OCI-LY3 (cell line): Measurements from ENCODE around the gene ZBTB11.

Experiments
- CTCF ChIP-seq: fragments of 200-600, 300-600 bp; sonication (generic); IDR thresholded peaks from 2 replicates; pipeline ENCODE4 v1.5.1; 2014; ENCODE audit warnings: antibody characterized with exemption, low read length, low read depth
- EZH2phosphoT487 ChIP-seq: fragments of 200-600 bp; shearing (Covaris generic); IDR thresholded peaks from 2 replicates; pipeline ENCODE4 v1.6.1; 2018; ENCODE audit warnings: antibody characterized with exemption, mixed run types, low read depth

DNA sequence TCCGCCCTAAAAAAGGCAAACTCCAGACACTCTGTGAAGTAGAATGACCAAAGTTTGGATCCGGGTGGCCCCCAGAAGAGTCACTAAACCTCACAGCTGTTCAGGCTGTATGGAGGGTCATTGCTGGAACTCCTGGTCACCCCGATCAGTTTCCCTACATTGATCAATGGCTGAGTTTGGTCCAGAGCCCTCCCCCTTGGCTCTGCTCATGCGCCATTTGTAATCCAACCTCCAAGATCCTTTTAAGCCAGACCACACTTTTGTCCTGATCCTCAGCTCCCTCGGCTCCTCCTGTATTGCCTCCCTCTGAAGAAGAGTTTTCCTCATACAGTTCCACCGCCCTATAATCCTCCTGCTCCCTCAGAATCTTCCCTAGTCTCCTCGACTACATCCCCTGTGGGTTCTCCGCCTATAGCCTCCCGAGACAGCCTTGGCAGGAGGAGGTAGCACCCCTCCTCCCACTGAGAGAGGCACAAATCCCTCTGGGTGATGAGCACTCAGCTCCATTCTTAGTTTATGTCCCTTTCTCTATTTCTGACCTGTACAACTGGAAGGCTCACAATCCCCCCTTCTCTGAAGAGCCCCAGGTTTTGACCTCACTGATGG, 42.2 kb downstream of the ZBTB11 start:
- no peak for TF ChIP-seq EZH2phosphoT487
- TF ChIP-seq CTCF = no peak
